Fibroblast of villous mesenchyme (primary cell): ENCODE results near the gene TCF7L1. TPM values are rescaled to one million over a fixed set of nuclear protein-coding genes. Genes with fewer than 3 reads are reported as not detected.

Experiments used
- DNase-seq: peaks from one replicate; pipeline ENCODE4 v3.0.0-alpha.2; 2010; ENCODE audit warnings: low read depth
- H3K4me3 ChIP-seq: 2 replicates; pipeline ENCODE4 v1.5.1; 2011; ENCODE audit warnings: low read depth, mild to moderate bottlenecking, low read length
- CTCF ChIP-seq: IDR thresholded peaks from 2 replicates; pipeline ENCODE4 v1.5.1; 2012; ENCODE audit warnings: low read depth, mild to moderate bottlenecking, low read length; ENCODE audit not compliant: insufficient read depth
- total RNA-seq: library from RNA; depleted of rRNA; stranded (reverse); fragments of >200 nt; gene quantifications from 2 replicates; pipeline ENCODE4 v1.2.3, GENCODE V29; 2012

The TCF7L1 gene
- total RNA-seq, 1 donor, result 4.3 TPM

DNA sequence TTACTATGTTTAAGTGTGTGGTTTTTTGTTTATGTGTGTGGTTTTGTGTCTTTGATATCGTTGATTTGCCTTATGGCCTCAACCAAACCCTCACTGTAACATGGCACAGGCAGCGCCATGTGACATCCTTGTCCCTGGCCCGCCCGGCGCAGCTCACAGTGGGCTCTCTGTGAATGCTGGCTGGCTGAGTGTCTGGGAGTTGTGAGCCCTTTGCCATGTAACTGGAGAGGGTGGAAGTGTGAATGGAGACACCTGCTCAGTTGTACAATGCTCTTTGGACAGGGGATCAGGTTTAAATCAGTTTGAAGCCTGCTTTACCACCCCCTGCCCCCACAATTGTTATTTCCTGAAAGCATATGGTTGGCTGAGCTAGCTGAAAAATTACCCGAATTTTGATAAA lies 41.8 kb downstream of the TCF7L1 start:
- no peak for DNase-seq
- no peak overlapping the region for H3K4me3 ChIP-seq
- TF ChIP-seq CTCF, result no peak

GRCh38 chr2:85175369-85176299 lies 42.4 kb downstream of the TCF7L1 start:
- H3K4me3 ChIP-seq, result no peak overlapping the region
- peak; percentile 41 for DNase-seq
- no peak for TF ChIP-seq CTCF

GRCh38 chr2:85177031-85177824 lies 44.0 kb downstream of the TCF7L1 start:
- TF ChIP-seq CTCF, result no peak
- no peak overlapping the region for H3K4me3 ChIP-seq
- no peak for DNase-seq

GRCh38 chr2:85178154-85178553 lies 45.0 kb downstream of the TCF7L1 start:
- H3K4me3 ChIP-seq, result no peak overlapping the region
- DNase-seq, result no peak
- TF ChIP-seq CTCF, result no peak

DNA sequence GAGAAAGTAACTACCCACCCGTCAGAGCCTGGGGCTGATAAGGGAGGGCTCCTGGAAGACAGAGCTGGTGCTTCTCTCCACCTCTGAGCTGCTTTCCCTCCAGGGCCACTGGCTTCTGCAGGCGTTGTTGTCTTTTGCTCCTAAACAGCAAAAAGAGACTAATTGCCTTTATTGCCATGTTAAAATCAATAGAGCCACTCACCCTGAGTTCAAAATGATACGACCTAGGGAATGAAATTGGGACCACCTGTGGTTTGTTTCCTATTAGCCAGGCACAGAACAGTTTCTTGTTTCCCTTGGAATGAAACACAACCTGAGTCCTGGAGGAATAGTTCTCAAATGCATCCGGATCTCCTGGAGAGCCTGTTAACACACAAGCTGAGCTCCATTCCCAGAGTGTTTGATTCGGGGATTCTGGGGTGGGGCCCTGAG lies 45.8 kb downstream of the TCF7L1 start:
- H3K4me3 ChIP-seq, result no peak overlapping the region
- no peak for TF ChIP-seq CTCF
- no peak for DNase-seq

GRCh38 chr2:85179541-85179940 lies 46.3 kb downstream of the TCF7L1 start:
- DNase-seq, result no peak
- no peak for TF ChIP-seq CTCF
- no peak overlapping the region for H3K4me3 ChIP-seq
